GM19023 (cell line): ENCODE data around the gene CARHSP1.
"Not testable (repeated sequence)": the region's sequence is repeated elsewhere in the genome, so short reads cannot be mapped to it uniquely, and the experiment has no call there.

Experiments
- ATAC-seq: cut with Tn5 transposase; IDR thresholded peaks from one replicate; pipeline ENCODE4 v1.9.1; 2021; ENCODE audit warnings: mild to moderate bottlenecking, moderate library complexity; ENCODE audit not compliant: unreplicated experiment

CARHSP1 gene

GRCh38 chr16:8873866-8874195 lies 5.0 kb upstream of the CARHSP1 start:
- ATAC-seq: not testable (repeated sequence)

GRCh38 chr16:8872967-8873865 lies 4.4 kb upstream of the CARHSP1 start:
- ATAC-seq: no peak

GRCh38 chr16:8872071-8872470 lies 3.3 kb upstream of the CARHSP1 start:
- ATAC-seq: no peak

GRCh38 chr16:8869988-8870241 lies 1.1 kb upstream of the CARHSP1 start:
- ATAC-seq: not testable (repeated sequence)

- ATAC-seq: no peak
Observed at GRCh38 chr16:8869212-8869987, 594 bp upstream of the CARHSP1 start.

GRCh38 chr16:8867932-8868415 lies 832 bp downstream of the CARHSP1 start:
- ATAC-seq: no peak

- ATAC-seq: no peak
Observed at GRCh38 chr16:8867216-8867931, 1.4 kb downstream of the CARHSP1 start.

- no peak for ATAC-seq
Observed at GRCh38 chr16:8866884-8867215, 2.0 kb downstream of the CARHSP1 start.

GRCh38 chr16:8866118-8866883 lies 2.5 kb downstream of the CARHSP1 start:
- no peak for ATAC-seq

GRCh38 chr16:8865145-8865882 lies 3.5 kb downstream of the CARHSP1 start:
- no peak for ATAC-seq

- no peak for ATAC-seq
Observed at GRCh38 chr16:8864480-8865110, 4.2 kb downstream of the CARHSP1 start.

GRCh38 chr16:8863594-8864424 lies 5.0 kb downstream of the CARHSP1 start:
- no peak for ATAC-seq

GRCh38 chr16:8862309-8863130 lies 6.3 kb downstream of the CARHSP1 start:
- ATAC-seq: no peak

- ATAC-seq: no peak
Observed at GRCh38 chr16:8861563-8862308, 7.1 kb downstream of the CARHSP1 start.

- ATAC-seq: no peak
Observed at GRCh38 chr16:8859913-8860881, 8.6 kb downstream of the CARHSP1 start.
